Lower lobe of right lung (tissue), 2 donors: ENCODE results near the gene NYNRIN. TPM values are rescaled to one million over a fixed set of nuclear protein-coding genes. Genes with fewer than 3 reads are reported as not detected.

Experiments
- ATAC-seq, 2 donors: fragments of 200-7000 bp; cut with Tn5 transposase; one replicate each; pipeline ENCODE4 v1.9.1; 2020 to 2022; ENCODE audit warnings: mild to moderate bottlenecking in 2 of 2, moderate library complexity in 2 of 2
- DNase-seq: peaks from one replicate; pipeline ENCODE4 v3.0.0-alpha.2; 2020
- H3K27ac ChIP-seq: fragments of 200-600 bp; one replicate; pipeline ENCODE4 v1.8.0; 2022
- H3K27me3 ChIP-seq: fragments of 200-600 bp; one replicate; pipeline ENCODE4 v1.8.0; 2022; ENCODE audit warnings: low read depth
- H3K36me3 ChIP-seq: fragments of 200-600 bp; one replicate; pipeline ENCODE4 v1.8.0; 2022; ENCODE audit warnings: mild to moderate bottlenecking
- H3K4me1 ChIP-seq: fragments of 200-600 bp; one replicate; pipeline ENCODE4 v1.8.0; 2022
- H3K4me3 ChIP-seq: fragments of 200-600 bp; one replicate; pipeline ENCODE4 v1.8.0; 2022; ENCODE audit warnings: mild to moderate bottlenecking
- H3K9me3 ChIP-seq: fragments of 200-600 bp; one replicate; pipeline ENCODE4 v1.8.0; 2022
- CTCF ChIP-seq: fragments of 200-600 bp; IDR thresholded peaks from one replicate; pipeline ENCODE4 v1.8.0; 2022; ENCODE audit warnings: antibody characterized with exemption, mild to moderate bottlenecking
- intact Hi-C: fragments of 100-400 bp; cut with DNase I; formaldehyde crosslinking; loops from one replicate; pipeline ENCODE4 v1.11.0; 2022
- total RNA-seq: library from RNA; stranded (reverse); fragmentation: NEBNext Ultra II Directional; extraction: Animal tissue kit (Norgen Biotek cat#: 25700); gene quantifications from one replicate; pipeline ENCODE4 v1.2.1, GENCODE V29; 2021
- donor health status: DM: no; HTN: yes; CAD: no; lungs with severe emphysema.

NYNRIN gene
- total RNA-seq, 1 donor from 2014 or later = 17.9 TPM

- intact Hi-C loops = no loop called here
- H3K4me3 ChIP-seq = no peak overlapping the region
- no peak overlapping the region for H3K27ac ChIP-seq
- H3K9me3 ChIP-seq = no peaks in the 10 kb centered on the region
- peaks cover 58% of the 10 kb centered on the region for H3K4me1 ChIP-seq
- H3K36me3 ChIP-seq = peaks cover 10% of the 10 kb centered on the region
- ATAC-seq (no peak), DNase-seq (no peak)
- no peaks in the 10 kb centered on the region for H3K27me3 ChIP-seq
- TF ChIP-seq CTCF = no peak
Observed at GRCh38 chr14:24427537-24428508, 29.0 kb downstream of the NYNRIN start.

- no peak for TF ChIP-seq CTCF
Observed at GRCh38 chr14:24428628-24429394, 30.0 kb downstream of the NYNRIN start.

GRCh38 chr14:24429395-24430142, 30.8 kb downstream of the NYNRIN start, which contains the start of the genes CBLN3 and KHNYN:
TSS of gene CBLN3 (minus strand) at chr14:24429668. CDS start at chr14:24429054, 614 bp downstream.
TSS of gene KHNYN (plus strand) at chr14:24429954. CDS start at chr14:24430731, 777 bp downstream.
- H3K4me3 ChIP-seq = peak within 1 kb of the TSS; percentile 90
- no peaks in the 10 kb centered on the region for H3K9me3 ChIP-seq
- intact Hi-C loops = no loop called here
- peak within 1 kb of the TSS; percentile 97 for H3K27ac ChIP-seq
- TF ChIP-seq CTCF = no peak
- DNase-seq = peak; percentile 94
- peaks cover 27% of the 10 kb centered on the region for H3K36me3 ChIP-seq
- no peaks in the 10 kb centered on the region for H3K27me3 ChIP-seq
- peak; percentile 93 for ATAC-seq
- peaks cover 60% of the 10 kb centered on the region for H3K4me1 ChIP-seq

More at GRCh38 chr14:24428628-24429394, 30.0 kb downstream of the NYNRIN start:
- DNase-seq (no peak), ATAC-seq (no peak)
- Histone ChIP-seq H3K36me3 (peaks cover 20% of the 10 kb centered on the region), H3K27me3 (no peaks in the 10 kb centered on the region), H3K4me1 (peaks cover 60% of the 10 kb centered on the region), H3K9me3 (no peaks in the 10 kb centered on the region), H3K4me3 (peak overlapping the region; percentile 90), H3K27ac (peak overlapping the region; percentile 97)
- intact Hi-C loops = no loop called here

- TF ChIP-seq CTCF = no peak
- H3K36me3 ChIP-seq = peaks cover 34% of the 10 kb centered on the region
- intact Hi-C loops = no loop called here
- H3K9me3 ChIP-seq = no peaks in the 10 kb centered on the region
- peak; percentile 90 for ATAC-seq
- no peaks in the 10 kb centered on the region for H3K27me3 ChIP-seq
- peak overlapping the region; percentile 90 for H3K4me3 ChIP-seq
- DNase-seq = peak; percentile 85
- peaks cover 55% of the 10 kb centered on the region for H3K4me1 ChIP-seq
- H3K27ac ChIP-seq = peak overlapping the region; percentile 97
Observed at GRCh38 chr14:24430143-24430681, 31.4 kb downstream of the NYNRIN start.
